Measurements from ENCODE around the gene MMRN2. TPM values are rescaled to one million over a fixed set of nuclear protein-coding genes. Genes with fewer than 3 reads are reported as not detected.

The MMRN2 gene
- total and polyA plus RNA-seq, 8 donors: 20.6 to 41.8 (median 30.2) TPM

- intact Hi-C loops (cut with DNase I): loop anchor here in 1 of 2 donors (10.0 kb wide), 1 partner anchor 146 kb away; no protein-coding TSS in a partner anchor
- Histone ChIP-seq H3K4me3 (peak overlapping the region in 1 of 2 donors; percentile 41), H3K27me3 (peaks cover 0 to 4% of the 10 kb centered on the region in 2 donors), H3K27ac (peak overlapping the region; percentile 44 to 64), H3K9me3 (no peaks in the 10 kb centered on the region), H3K4me1 (peaks cover 22 to 37% of the 10 kb centered on the region in 2 donors), H3K36me3 (no peaks in the 10 kb centered on the region)
- TF ChIP-seq, protein P1, sequence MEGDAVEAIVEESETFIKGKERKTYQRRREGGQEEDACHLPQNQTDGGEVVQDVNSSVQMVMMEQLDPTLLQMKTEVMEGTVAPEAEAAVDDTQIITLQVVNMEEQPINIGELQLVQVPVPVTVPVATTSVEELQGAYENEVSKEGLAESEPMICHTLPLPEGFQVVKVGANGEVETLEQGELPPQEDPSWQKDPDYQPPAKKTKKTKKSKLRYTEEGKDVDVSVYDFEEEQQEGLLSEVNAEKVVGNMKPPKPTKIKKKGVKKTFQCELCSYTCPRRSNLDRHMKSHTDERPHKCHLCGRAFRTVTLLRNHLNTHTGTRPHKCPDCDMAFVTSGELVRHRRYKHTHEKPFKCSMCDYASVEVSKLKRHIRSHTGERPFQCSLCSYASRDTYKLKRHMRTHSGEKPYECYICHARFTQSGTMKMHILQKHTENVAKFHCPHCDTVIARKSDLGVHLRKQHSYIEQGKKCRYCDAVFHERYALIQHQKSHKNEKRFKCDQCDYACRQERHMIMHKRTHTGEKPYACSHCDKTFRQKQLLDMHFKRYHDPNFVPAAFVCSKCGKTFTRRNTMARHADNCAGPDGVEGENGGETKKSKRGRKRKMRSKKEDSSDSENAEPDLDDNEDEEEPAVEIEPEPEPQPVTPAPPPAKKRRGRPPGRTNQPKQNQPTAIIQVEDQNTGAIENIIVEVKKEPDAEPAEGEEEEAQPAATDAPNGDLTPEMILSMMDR (IDR thresholded peaks at IDR 0.05): no peak
- ATAC-seq (peak; percentile 64), DNase-seq (no peak)
Observed at GRCh38 chr10:86958901-86959736, 1.7 kb upstream of the MMRN2 start.

DNA sequence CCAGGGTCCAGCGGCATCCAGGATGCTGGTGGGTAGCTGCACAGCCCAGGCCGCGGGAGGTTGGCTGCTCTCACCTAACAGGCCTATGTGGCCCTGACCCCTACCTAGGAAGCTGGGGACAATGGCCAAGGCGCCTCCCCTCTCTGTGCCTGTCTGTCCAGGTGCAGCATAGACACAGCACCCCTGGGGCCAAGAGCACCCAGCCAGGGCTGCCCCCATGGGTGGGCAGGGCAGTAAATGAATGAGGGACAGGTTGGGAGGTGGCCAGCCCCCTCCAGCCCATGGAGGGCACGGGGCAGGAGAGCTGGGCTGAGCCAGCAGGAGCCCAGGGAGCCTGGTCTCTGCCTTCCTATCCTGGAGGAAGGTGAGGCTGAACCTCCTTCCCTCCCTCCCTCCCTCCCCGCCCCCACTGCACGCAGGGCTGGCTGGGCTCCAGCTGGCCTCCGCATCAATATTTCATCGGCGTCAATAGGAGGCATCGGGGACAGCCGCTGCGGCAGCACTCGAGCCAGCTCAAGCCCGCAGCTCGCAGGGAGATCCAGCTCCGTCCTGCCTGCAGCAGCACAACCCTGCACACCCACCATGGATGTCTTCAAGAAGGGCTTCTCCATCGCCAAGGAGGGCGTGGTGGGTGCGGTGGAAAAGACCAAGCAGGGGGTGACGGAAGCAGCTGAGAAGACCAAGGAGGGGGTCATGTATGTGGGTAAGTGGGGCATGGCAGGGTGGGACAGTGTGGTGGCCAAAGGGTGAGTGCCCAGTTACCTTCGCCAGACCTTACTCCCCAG lies 893 bp upstream of the MMRN2 start, which contains the start of gene SNCG:
TSS of gene SNCG (plus strand) at position 484 of the 785 bp plus-strand sequence. CDS start at position 583, 99 bp downstream.
- Histone ChIP-seq H3K27me3 (peaks cover 0 to 4% of the 10 kb centered on the region in 2 donors), H3K4me1 (peaks cover 22 to 37% of the 10 kb centered on the region in 2 donors), H3K4me3 (peak within 1 kb of the TSS in 1 of 2 donors; percentile 41), H3K27ac (peak within 1 kb of the TSS; percentile 54 to 64), H3K36me3 (no peaks in the 10 kb centered on the region), H3K9me3 (peaks cover 0 to 2% of the 10 kb centered on the region in 2 donors)
- intact Hi-C loops (cut with DNase I): loop anchor here in 1 of 2 donors (10.0 kb wide), 1 partner anchor 146 kb away; no protein-coding TSS in a partner anchor
- TF ChIP-seq, protein P1 (IDR thresholded peaks at IDR 0.05): no peak
- DNase-seq (peak in 1 of 4 donors; percentile 71), ATAC-seq (no peak)

GRCh38 chr10:86956848-86957448 lies 467 bp downstream of the MMRN2 start:
- Histone ChIP-seq H3K27ac (peak overlapping the region; percentile 54 to 64), H3K4me1 (peaks cover 22 to 37% of the 10 kb centered on the region in 2 donors), H3K36me3 (no peaks in the 10 kb centered on the region), H3K27me3 (peaks cover 0 to 4% of the 10 kb centered on the region in 2 donors), H3K4me3 (peak overlapping the region in 1 of 2 donors; percentile 41), H3K9me3 (peaks cover 0 to 14% of the 10 kb centered on the region in 2 donors)
- DNase-seq (no peak), ATAC-seq (no peak)
- intact Hi-C loops (cut with DNase I): loop anchor here in 1 of 2 donors (10.0 kb wide), 1 partner anchor 148 kb away; no protein-coding TSS in a partner anchor
- TF ChIP-seq, protein P1 (IDR thresholded peaks at IDR 0.05): no peak

GRCh38 chr10:86956195-86956847 lies 1.1 kb downstream of the MMRN2 start:
- H3K4me1 ChIP-seq: peaks cover 22 to 37% of the 10 kb centered on the region in 2 donors
- peaks cover 0 to 4% of the 10 kb centered on the region in 2 donors for H3K27me3 ChIP-seq
- no peaks in the 10 kb centered on the region for H3K36me3 ChIP-seq
- DNase-seq (no peak), ATAC-seq (no peak)
- intact Hi-C loops (cut with DNase I): loop anchor here in 1 of 2 donors (10.0 kb wide), 1 partner anchor 148 kb away; no protein-coding TSS in a partner anchor
- H3K4me3 ChIP-seq: peak overlapping the region; percentile 11 to 41
- peak overlapping the region; percentile 54 to 64 for H3K27ac ChIP-seq
- peaks cover 0 to 17% of the 10 kb centered on the region in 2 donors for H3K9me3 ChIP-seq
- TF ChIP-seq, protein P1 (IDR thresholded peaks at IDR 0.05): no peak
